K562 (cell line): Measurements from ENCODE around the gene SURF4. TPM values are rescaled to one million over a fixed set of nuclear protein-coding genes. Genes with fewer than 3 reads are reported as not detected.

ENCODE experiments used
- ATAC-seq: fragments of 200-7000 bp; cut with Tn5 transposase; 3 replicates; pipeline ENCODE4 v1.9.1; 2020; ENCODE audit warnings: moderate library complexity
- BruUV-seq: library from RNA; stranded (reverse); fragments of 400-500 nt; replicated peaks from 2 replicates; lab custom pipeline; 2021; lab: Mats Ljungman, UMichigan
- CTCF ChIA-PET: fragments of 300-600 bp; formaldehyde crosslinking; extraction: SDS; loops from one replicate; lab custom pipeline; 2021; ENCODE audit warnings: low intra/inter-chr PET ratio; lab: Yijun Ruan, JAX
- POLR2A ChIA-PET: fragments of 300-600, 350-650 bp; sonication (Branson Sonifier 250); formaldehyde crosslinking; extraction: SDS; loops from one replicate; lab custom pipeline; 2021; ENCODE audit warnings: antibody characterized with exemption, inconsistent platforms; lab: Yijun Ruan, JAX
- DNase-seq, 4 experiments: peaks; one replicate each; pipeline versions ENCODE4 v3.0.0 to v3.0.0-alpha.2; 2011 to 2018; ENCODE audit warnings: low spot score in 3 of 4, mixed read lengths in 3 of 4; ENCODE audit errors: extremely low read depth in 1 of 4
- FAIRE-seq: peaks from 2 replicates; lab custom pipeline; 2011; peaks lifted over from hg19 to GRCh38; lab: Jason Lieb, UNC
- H2AFZ ChIP-seq: 2 replicates; pipeline ENCODE4 v1.6.0; 2011; ENCODE audit warnings: low read depth, low read length, control low read depth, inconsistent platforms
- H3K27ac ChIP-seq: fragments of 200-600 bp; 3 replicates; pipeline ENCODE4 v1.8.0; 2011; ENCODE audit warnings: low read depth, mild to moderate bottlenecking, control low read depth, inconsistent platforms, low read length, moderate library complexity, mixed read lengths; ENCODE audit errors: extremely low read depth
- H3K27me3 ChIP-seq, 2 experiments: fragments of 300-600 bp in 1 of 2; 2 replicates in 1 of 2; 3 replicates in 1 of 2; pipeline versions ENCODE4 v1.6.0 to v1.8.0; 2011; ENCODE audit warnings: inconsistent platforms in 2 of 2, low read length in 2 of 2, mild to moderate bottlenecking in 1 of 2, mixed read lengths in 1 of 2, moderate library complexity in 1 of 2; ENCODE audit not compliant: control insufficient read depth in 2 of 2, insufficient read depth in 2 of 2
- H3K36me3 ChIP-seq: fragments of 300-600 bp; 3 replicates; pipeline ENCODE4 v1.8.0; 2011; ENCODE audit warnings: mild to moderate bottlenecking, low read length, inconsistent platforms; ENCODE audit not compliant: control insufficient read depth, insufficient read depth
- H3K4me1 ChIP-seq, 2 experiments: fragments of 200-600 bp in 1 of 2; replicated peaks in 1 of 2; 2 replicates in 1 of 2; 3 replicates in 1 of 2; pipeline versions ENCODE4 v1.5.1 to v1.8.0; 2011; ENCODE audit warnings: inconsistent platforms in 2 of 2, low read length in 2 of 2, mild to moderate bottlenecking in 1 of 2, mixed read lengths in 1 of 2, moderate library complexity in 1 of 2; ENCODE audit not compliant: control insufficient read depth in 2 of 2, insufficient read depth in 2 of 2
- H3K4me2 ChIP-seq: 2 replicates; pipeline ENCODE4 v1.6.1; 2011; ENCODE audit warnings: low read length, control low read depth, inconsistent platforms, mixed read lengths; ENCODE audit not compliant: insufficient read depth
- H3K4me3 ChIP-seq: fragments of 200-600 bp; sonication (generic), shearing (Covaris generic); 2 replicates; pipeline ENCODE4 v1.5.1; 2016; ENCODE audit warnings: control low read depth, inconsistent platforms
- H3K79me2 ChIP-seq: fragments of 200-600 bp; 3 replicates; pipeline ENCODE4 v1.8.0; 2011; ENCODE audit warnings: low read length, inconsistent platforms; ENCODE audit not compliant: control insufficient read depth, insufficient read depth
- H3K9ac ChIP-seq, 2 experiments: 2 replicates each; pipeline versions ENCODE4 v1.6.0 to v1.6.1; 2011; ENCODE audit warnings: low read depth in 2 of 2, low read length in 2 of 2, control low read depth in 1 of 2, inconsistent platforms in 1 of 2, mild to moderate bottlenecking in 1 of 2, mixed read lengths in 1 of 2; ENCODE audit not compliant: insufficient read depth in 1 of 2
- H3K9me1 ChIP-seq: one replicate; pipeline ENCODE4 v1.6.0; 2011; ENCODE audit warnings: inconsistent platforms, mild to moderate bottlenecking, low read length, moderate library complexity; ENCODE audit not compliant: control insufficient read depth, insufficient read depth
- H3K9me3 ChIP-seq: replicated peaks from 2 replicates; pipeline ENCODE4 v1.5.1; 2011; ENCODE audit warnings: low read depth, low read length, inconsistent platforms; ENCODE audit not compliant: control insufficient read depth, insufficient read depth
- H4K20me1 ChIP-seq: replicated peaks from 2 replicates; pipeline ENCODE4 v1.6.1; 2011; ENCODE audit warnings: low read length, inconsistent platforms, mixed read lengths; ENCODE audit not compliant: control insufficient read depth, insufficient read depth
- NR2F6 ChIP-seq: fragments of 450-650 bp; formaldehyde crosslinking; IDR thresholded peaks from 2 replicates; pipeline ENCODE4 v1.4.0; 2020; ENCODE audit warnings: mild to moderate bottlenecking
- WGBS: fragments of 100-300 bp; shearing (Covaris generic); methylation state at CpG from one replicate; pipeline ENCODE4 v1.1.6; 2016; ENCODE audit warnings: low coverage, mixed read lengths; ENCODE audit not compliant: insufficient coverage; ENCODE audit errors: missing lambda C conversion rate; 5-methylcytosine and 5-hydroxymethylcytosine counted together
- in situ Hi-C: fragments of 300-500 bp; cut with MboI; formaldehyde crosslinking; loops from 4 replicates; pipeline ENCODE4 v1.15.0; 2018; ENCODE audit warnings: inconsistent platforms, mixed read lengths
- intact Hi-C: fragments of 100-400 bp; cut with micrococcal nuclease; formaldehyde crosslinking; loops from 2 replicates; pipeline ENCODE4 v1.14.2; 2022
- polyA plus RNA-seq, 8 experiments: library from polyadenylated mRNA; depleted of rRNA in 4 of 8; stranded (reverse) in 5 of 8; unstranded in 3 of 8; fragments of >200 nt; fragmentation: Nextera tagmentation in 2 of 8; fragmentation: Illumina TruSeq in 1 of 8; extraction: Ambion mirVana in 2 of 8; extraction: Trizol in 1 of 8; gene quantifications; 2 replicates each; pipeline versions ENCODE4 v1.2.1 to v1.2.3, GENCODE V29; 2011 to 2014; ENCODE audit warnings: inconsistent platforms in 1 of 8, missing spikeins in 1 of 8
- total RNA-seq, 7 experiments: library from RNA; depleted of rRNA in 6 of 7; stranded (reverse); fragments of >200 nt in 6 of 7; fragmentation: Illumina TruSeq in 2 of 7; extraction: Trizol in 2 of 7; gene quantifications; 2 replicates each; pipeline versions ENCODE4 v1.2.1 to v1.2.3, GENCODE V29; 2011 to 2021; ENCODE audit warnings: low replicate concordance in 1 of 7
- TF ChIP-seq, protein P1 (sequence below): fragments of 200-400 bp; formaldehyde crosslinking; IDR thresholded peaks from 2 replicates; pipeline ENCODE4 v1.6.1; 2017; ENCODE audit warnings: mild to moderate bottlenecking, low read depth, low read length, moderate library complexity
- TF ChIP-seq, protein P2 (sequence below): sonication (generic); formaldehyde crosslinking; IDR thresholded peaks from 2 replicates; pipeline ENCODE4 v1.8.1; 2023; ENCODE audit warnings: mild to moderate bottlenecking, missing genetic modification reagents

The SURF4 gene
- total and polyA plus RNA-seq, 9 of the 15 experiments (the other 6 are each of a cell fraction or from before 2014, with no cell fraction given): 8.4 to 176 (median 130) TPM

DNA sequence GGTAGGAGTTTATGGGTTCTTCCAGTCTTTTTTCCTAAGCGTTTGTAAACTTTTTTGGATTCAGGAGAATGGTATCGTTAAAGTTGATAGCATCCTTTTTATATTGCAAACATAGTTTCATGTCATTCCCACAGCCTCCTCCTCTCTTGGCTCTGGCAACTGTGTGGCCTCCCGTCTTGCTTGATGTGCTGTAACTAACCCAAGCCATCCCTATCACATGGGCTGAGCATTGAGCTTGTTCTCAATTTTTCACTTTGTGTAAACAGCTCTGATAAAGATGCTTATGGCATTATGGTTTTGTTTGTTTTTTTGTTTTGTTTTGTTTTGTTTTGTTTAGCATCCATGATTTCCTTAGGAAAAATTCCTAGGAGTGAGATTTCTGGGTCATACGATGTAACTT, 4.9 kb upstream of the SURF4 start:
- Histone ChIP-seq H3K27ac (no peak overlapping the region), H2AFZ (no peak overlapping the region), H3K4me2 (no peak overlapping the region), H3K9ac (no peak overlapping the region)
- POLR2A ChIA-PET: interaction anchor here (0.5 to 0.6 kb wide), 2 partner anchors 25 to 319 kb away, joined by 3 read pairs; partner anchors contain the start of gene CEL
- no peak for FAIRE-seq
- intact Hi-C loops: no loop called here
- no TSS peak for BruUV-seq
- TF ChIP-seq, protein P1, sequence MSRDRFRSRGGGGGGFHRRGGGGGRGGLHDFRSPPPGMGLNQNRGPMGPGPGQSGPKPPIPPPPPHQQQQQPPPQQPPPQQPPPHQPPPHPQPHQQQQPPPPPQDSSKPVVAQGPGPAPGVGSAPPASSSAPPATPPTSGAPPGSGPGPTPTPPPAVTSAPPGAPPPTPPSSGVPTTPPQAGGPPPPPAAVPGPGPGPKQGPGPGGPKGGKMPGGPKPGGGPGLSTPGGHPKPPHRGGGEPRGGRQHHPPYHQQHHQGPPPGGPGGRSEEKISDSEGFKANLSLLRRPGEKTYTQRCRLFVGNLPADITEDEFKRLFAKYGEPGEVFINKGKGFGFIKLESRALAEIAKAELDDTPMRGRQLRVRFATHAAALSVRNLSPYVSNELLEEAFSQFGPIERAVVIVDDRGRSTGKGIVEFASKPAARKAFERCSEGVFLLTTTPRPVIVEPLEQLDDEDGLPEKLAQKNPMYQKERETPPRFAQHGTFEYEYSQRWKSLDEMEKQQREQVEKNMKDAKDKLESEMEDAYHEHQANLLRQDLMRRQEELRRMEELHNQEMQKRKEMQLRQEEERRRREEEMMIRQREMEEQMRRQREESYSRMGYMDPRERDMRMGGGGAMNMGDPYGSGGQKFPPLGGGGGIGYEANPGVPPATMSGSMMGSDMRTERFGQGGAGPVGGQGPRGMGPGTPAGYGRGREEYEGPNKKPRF: no peak
- no peak for TF ChIP-seq NR2F6 (CRISPR knock-in tag)
- TF ChIP-seq, protein P2, sequence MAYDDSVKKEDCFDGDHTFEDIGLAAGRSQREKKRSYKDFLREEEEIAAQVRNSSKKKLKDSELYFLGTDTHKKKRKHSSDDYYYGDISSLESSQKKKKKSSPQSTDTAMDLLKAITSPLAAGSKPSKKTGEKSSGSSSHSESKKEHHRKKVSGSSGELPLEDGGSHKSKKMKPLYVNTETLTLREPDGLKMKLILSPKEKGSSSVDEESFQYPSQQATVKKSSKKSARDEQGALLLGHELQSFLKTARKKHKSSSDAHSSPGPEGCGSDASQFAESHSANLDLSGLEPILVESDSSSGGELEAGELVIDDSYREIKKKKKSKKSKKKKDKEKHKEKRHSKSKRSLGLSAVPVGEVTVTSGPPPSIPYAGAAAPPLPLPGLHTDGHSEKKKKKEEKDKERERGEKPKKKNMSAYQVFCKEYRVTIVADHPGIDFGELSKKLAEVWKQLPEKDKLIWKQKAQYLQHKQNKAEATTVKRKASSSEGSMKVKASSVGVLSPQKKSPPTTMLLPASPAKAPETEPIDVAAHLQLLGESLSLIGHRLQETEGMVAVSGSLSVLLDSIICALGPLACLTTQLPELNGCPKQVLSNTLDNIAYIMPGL (CRISPR knock-in tag): no peak
- TF ChIP-seq, all 486 proteins: peak for 0
- Histone ChIP-seq H3K9me1 (no peaks in the 10 kb centered on the region), H3K4me1 (peaks cover 11 to 31% of the 10 kb centered on the region in 2 experiments; a peak in 4 of 5 replicates), H3K79me2 (peaks cover 9% of the 10 kb centered on the region; the same call in 2 of the 3 replicates), H3K36me3 (no peaks in the 10 kb centered on the region), H4K20me1 (no peaks in the 10 kb centered on the region), H3K27me3 (peaks cover 0 to 7% of the 10 kb centered on the region in 2 experiments; a peak in 2 of 5 replicates), H3K9me3 (peaks cover 5% of the 10 kb centered on the region), H3K4me3 (no peak overlapping the region)
- 26% methylated on average over 4 of the region's 4 CpGs for WGBS
- ATAC-seq (no peak), DNase-seq (no peak)
- CTCF ChIA-PET: no interaction called here
- in situ Hi-C loops: no loop called here
